ENCODE data around the gene MEGF11. TPM values are rescaled to one million over a fixed set of nuclear protein-coding genes. Genes with fewer than 3 reads are reported as not detected.

Gene MEGF11
- total RNA-seq, 1 experiment from 2014 or later = not detected

- TF ChIP-seq CTCF (conservative IDR thresholded peaks at IDR 0.05; ENCODE audit: low read depth, low read length) = peak; percentile 38
- no peak for TF ChIP-seq EZH2 (IDR thresholded peaks at IDR 0.05; ENCODE audit: low read length, unreplicated experiment)
- no peak for TF ChIP-seq EZH2phosphoT487 (IDR thresholded peaks at IDR 0.05; ENCODE audit: borderline replicate concordance, low read length)
- intact Hi-C loops (cut with micrococcal nuclease) = no loop called here
- no peaks in the 10 kb centered on the region for H3K79me2 ChIP-seq (ENCODE audit: low read length)
- H3K27ac ChIP-seq (ENCODE audit: low read length) = no peak overlapping the region
- no peaks in the 10 kb centered on the region for H3K4me1 ChIP-seq (ENCODE audit: insufficient read depth, low read length)
- H2AFZ ChIP-seq (ENCODE audit: low read length) = no peak overlapping the region
- no peak overlapping the region for H3K4me3 ChIP-seq (ENCODE audit: low read length)
- no peaks in the 10 kb centered on the region for H3K9me3 ChIP-seq (ENCODE audit: low read length)
- no TSS peak for BruUV-seq (replicated peaks)
- no peaks in the 10 kb centered on the region for H4K20me1 ChIP-seq (ENCODE audit: low read length)
- ATAC-seq (no peak; the same call in 1 of the 2 replicates), DNase-seq (no peak)
- no peaks in the 10 kb centered on the region for H3K27me3 ChIP-seq (ENCODE audit: low read length)
- no peaks in the 10 kb centered on the region for H3F3A ChIP-seq (ENCODE audit: low read length, unreplicated experiment)
- ChIA-PET CTCF (interaction anchor here (0.6 kb wide), 1 partner anchor 270 kb away, joined by 13 read pairs; no protein-coding TSS in a partner anchor), POLR2A (ENCODE audit: unreplicated experiment) (no interaction called here)
- no peak overlapping the region for H3K4me2 ChIP-seq (ENCODE audit: low read length)
- no peaks in the 10 kb centered on the region for H3K36me3 ChIP-seq (ENCODE audit: low read depth, low read length)
- H3K9ac ChIP-seq (ENCODE audit: low read length) = no peak overlapping the region
- H3K9me2 ChIP-seq (replicated peaks; ENCODE audit: low read length) = no peaks in the 10 kb centered on the region
Observed at GRCh38 chr15:66046751-66047150, 206.8 kb downstream of the MEGF11 start.

GRCh38 chr15:66046326-66046725 lies 207.2 kb downstream of the MEGF11 start:
- ChIA-PET CTCF (no interaction called here), POLR2A (ENCODE audit: unreplicated experiment) (no interaction called here)
- DNase-seq (no peak), ATAC-seq (no peak)
- TF ChIP-seq EZH2phosphoT487 (IDR thresholded peaks at IDR 0.05; ENCODE audit: borderline replicate concordance, low read length) (no peak), CTCF (conservative IDR thresholded peaks at IDR 0.05; ENCODE audit: low read depth, low read length) (no peak), EZH2 (IDR thresholded peaks at IDR 0.05; ENCODE audit: low read length, unreplicated experiment) (no peak)
- H3K36me3 ChIP-seq (ENCODE audit: low read depth, low read length) = no peaks in the 10 kb centered on the region
- no peak overlapping the region for H3K9ac ChIP-seq (ENCODE audit: low read length)
- 0 out of 2 replicates have a peak, but pooled peaks cover 3% of the 10 kb centered on the region for H3K27me3 ChIP-seq (ENCODE audit: low read length)
- BruUV-seq (replicated peaks) = no TSS peak
- H2AFZ ChIP-seq (ENCODE audit: low read length) = no peak overlapping the region
- intact Hi-C loops (cut with micrococcal nuclease) = no loop called here
- no peak overlapping the region for H3K27ac ChIP-seq (ENCODE audit: low read length)
- H3K79me2 ChIP-seq (ENCODE audit: low read length) = no peaks in the 10 kb centered on the region
- H3K9me3 ChIP-seq (ENCODE audit: low read length) = no peaks in the 10 kb centered on the region
- no peaks in the 10 kb centered on the region for H3K9me2 ChIP-seq (replicated peaks; ENCODE audit: low read length)
- no peaks in the 10 kb centered on the region for H3F3A ChIP-seq (ENCODE audit: low read length, unreplicated experiment)
- H3K4me1 ChIP-seq (ENCODE audit: insufficient read depth, low read length) = no peaks in the 10 kb centered on the region
- no peaks in the 10 kb centered on the region for H4K20me1 ChIP-seq (ENCODE audit: low read length)
- no peak overlapping the region for H3K4me2 ChIP-seq (ENCODE audit: low read length)
- H3K4me3 ChIP-seq (ENCODE audit: low read length) = no peak overlapping the region

- POLR2A ChIA-PET (ENCODE audit: unreplicated experiment) = no interaction called here
- H3K9me2 ChIP-seq (replicated peaks; ENCODE audit: low read length) = no peaks in the 10 kb centered on the region
- BruUV-seq (replicated peaks) = no TSS peak
Observed at GRCh38 chr15:66045542-66045941, 208.0 kb downstream of the MEGF11 start.

More at GRCh38 chr15:66045542-66045941, 208.0 kb downstream of the MEGF11 start:
- intact Hi-C loops (cut with micrococcal nuclease) = no loop called here
- no peak for TF ChIP-seq CTCF (conservative IDR thresholded peaks at IDR 0.05; ENCODE audit: low read depth, low read length)
- no peak for TF ChIP-seq EZH2phosphoT487 (IDR thresholded peaks at IDR 0.05; ENCODE audit: borderline replicate concordance, low read length)
- TF ChIP-seq EZH2 (IDR thresholded peaks at IDR 0.05; ENCODE audit: low read length, unreplicated experiment) = no peak
- Histone ChIP-seq H3K4me3 (ENCODE audit: low read length) (no peak overlapping the region), H3K79me2 (ENCODE audit: low read length) (no peaks in the 10 kb centered on the region), H3K27ac (ENCODE audit: low read length) (no peak overlapping the region), H3K9ac (ENCODE audit: low read length) (no peak overlapping the region), H3K36me3 (ENCODE audit: low read depth, low read length) (no peaks in the 10 kb centered on the region), H3K4me1 (ENCODE audit: insufficient read depth, low read length) (no peaks in the 10 kb centered on the region), H3K9me3 (ENCODE audit: low read length) (no peaks in the 10 kb centered on the region), H4K20me1 (ENCODE audit: low read length) (no peaks in the 10 kb centered on the region), H3K4me2 (ENCODE audit: low read length) (no peak overlapping the region), H2AFZ (ENCODE audit: low read length) (no peak overlapping the region), H3K27me3 (ENCODE audit: low read length) (peaks cover 7% of the 10 kb centered on the region), H3F3A (ENCODE audit: low read length, unreplicated experiment) (no peaks in the 10 kb centered on the region)
- CTCF ChIA-PET = no interaction called here
- no peak for ATAC-seq
- DNase-seq = no peak
